Esophagus squamous epithelium (tissue), 5 donors: Measurements from ENCODE around the gene NASP. TPM values are rescaled to one million over a fixed set of nuclear protein-coding genes. Genes with fewer than 3 reads are reported as not detected.

ENCODE experiments used
- DNase-seq: peaks from one replicate; lab custom pipeline; 2025; lab: John Stamatoyannopoulos, UW
- H3K27ac ChIP-seq, 4 donors: fragments of 200-600 bp; sonication (generic); one replicate each; pipeline ENCODE4 v1.5.1; 2016 to 2019; ENCODE audit warnings: mild to moderate bottlenecking in 1 of 4
- H3K27me3 ChIP-seq, 4 donors: fragments of 200-600 bp; sonication (generic); 1 replicate in 3 of 4; 2 replicates in 1 of 4; pipeline versions ENCODE4 v1.5.1 to v1.6.0; 2017 to 2021; ENCODE audit warnings: antibody characterized with exemption in 1 of 4
- H3K36me3 ChIP-seq, 3 donors: fragments of 200-600 bp; sonication (generic); one replicate each; pipeline ENCODE4 v1.5.1; 2016 to 2019
- H3K4me1 ChIP-seq, 3 donors: fragments of 200-600 bp; sonication (generic); one replicate each; pipeline ENCODE4 v1.5.1; 2017 to 2019
- H3K4me3 ChIP-seq, 4 donors: fragments of 200-600 bp; sonication (generic); 1 replicate in 3 of 4; 2 replicates in 1 of 4; pipeline ENCODE4 v1.5.1; 2016 to 2019; ENCODE audit warnings: mild to moderate bottlenecking in 2 of 4, moderate library complexity in 1 of 4
- H3K9me3 ChIP-seq, 3 donors: fragments of 200-600 bp; sonication (generic); one replicate each; pipeline ENCODE4 v1.5.1; 2016 to 2019
- POLR2A ChIP-seq, 4 donors: fragments of 450-650 bp; IDR thresholded peaks; one replicate each; pipeline ENCODE4 v1.6.1; 2017; ENCODE audit warnings: antibody characterized with exemption in 4 of 4, mild to moderate bottlenecking in 4 of 4, moderate library complexity in 3 of 4
- WGBS, 2 donors: methylation state at CpG; one replicate each; pipeline ENCODE4 v1.1.5; 2018; 5-methylcytosine and 5-hydroxymethylcytosine counted together
- intact Hi-C: fragments of 100-400 bp; cut with DNase I; formaldehyde crosslinking; loops from one replicate; pipeline ENCODE4 v1.15.0; 2022
- total RNA-seq, 4 donors: library from RNA; depleted of rRNA; stranded (reverse); fragments of >200 nt; gene quantifications; one replicate each; pipeline ENCODE4 v1.1.0, GENCODE V29; 2016
- TF ChIP-seq, protein P1 (sequence below), 6 experiments: fragments of 450-650 bp in 4 of 6; fragments of 200-600 bp in 2 of 6; sonication (generic) in 2 of 6; IDR thresholded peaks; one replicate each; pipeline ENCODE4 v1.5.1; 2016 to 2019; ENCODE audit warnings: antibody characterized with exemption in 6 of 6, mild to moderate bottlenecking in 4 of 6, moderate library complexity in 4 of 6
- donor health status: DM: yes; HTN: yes; CAD: no.

Gene NASP
- total RNA-seq, 4 donors from 2014 or later = 40.0 to 71.7 (median 63.4) TPM

GRCh38 chr1:45654540-45655280, 70.9 kb downstream of the NASP start:
- no peaks in the 10 kb centered on the region for H3K9me3 ChIP-seq
- H3K27me3 ChIP-seq = no peaks in the 10 kb centered on the region
- H3K36me3 ChIP-seq = peaks cover 21 to 100% (median 53%) of the 10 kb centered on the region in 3 donors
- intact Hi-C loops = no loop called here
- no peaks in the 10 kb centered on the region for H3K4me1 ChIP-seq
- no peak overlapping the region for H3K27ac ChIP-seq
- 59 to 70% methylated on average over 11 to 12 of the region's 12 CpGs for WGBS, 2 donors
- TF ChIP-seq, protein P1, sequence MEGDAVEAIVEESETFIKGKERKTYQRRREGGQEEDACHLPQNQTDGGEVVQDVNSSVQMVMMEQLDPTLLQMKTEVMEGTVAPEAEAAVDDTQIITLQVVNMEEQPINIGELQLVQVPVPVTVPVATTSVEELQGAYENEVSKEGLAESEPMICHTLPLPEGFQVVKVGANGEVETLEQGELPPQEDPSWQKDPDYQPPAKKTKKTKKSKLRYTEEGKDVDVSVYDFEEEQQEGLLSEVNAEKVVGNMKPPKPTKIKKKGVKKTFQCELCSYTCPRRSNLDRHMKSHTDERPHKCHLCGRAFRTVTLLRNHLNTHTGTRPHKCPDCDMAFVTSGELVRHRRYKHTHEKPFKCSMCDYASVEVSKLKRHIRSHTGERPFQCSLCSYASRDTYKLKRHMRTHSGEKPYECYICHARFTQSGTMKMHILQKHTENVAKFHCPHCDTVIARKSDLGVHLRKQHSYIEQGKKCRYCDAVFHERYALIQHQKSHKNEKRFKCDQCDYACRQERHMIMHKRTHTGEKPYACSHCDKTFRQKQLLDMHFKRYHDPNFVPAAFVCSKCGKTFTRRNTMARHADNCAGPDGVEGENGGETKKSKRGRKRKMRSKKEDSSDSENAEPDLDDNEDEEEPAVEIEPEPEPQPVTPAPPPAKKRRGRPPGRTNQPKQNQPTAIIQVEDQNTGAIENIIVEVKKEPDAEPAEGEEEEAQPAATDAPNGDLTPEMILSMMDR (IDR thresholded peaks at IDR 0.05) = no peak
- no peak for TF ChIP-seq POLR2A (IDR thresholded peaks at IDR 0.05)
- DNase-seq = no peak
- no peak overlapping the region for H3K4me3 ChIP-seq

DNA sequence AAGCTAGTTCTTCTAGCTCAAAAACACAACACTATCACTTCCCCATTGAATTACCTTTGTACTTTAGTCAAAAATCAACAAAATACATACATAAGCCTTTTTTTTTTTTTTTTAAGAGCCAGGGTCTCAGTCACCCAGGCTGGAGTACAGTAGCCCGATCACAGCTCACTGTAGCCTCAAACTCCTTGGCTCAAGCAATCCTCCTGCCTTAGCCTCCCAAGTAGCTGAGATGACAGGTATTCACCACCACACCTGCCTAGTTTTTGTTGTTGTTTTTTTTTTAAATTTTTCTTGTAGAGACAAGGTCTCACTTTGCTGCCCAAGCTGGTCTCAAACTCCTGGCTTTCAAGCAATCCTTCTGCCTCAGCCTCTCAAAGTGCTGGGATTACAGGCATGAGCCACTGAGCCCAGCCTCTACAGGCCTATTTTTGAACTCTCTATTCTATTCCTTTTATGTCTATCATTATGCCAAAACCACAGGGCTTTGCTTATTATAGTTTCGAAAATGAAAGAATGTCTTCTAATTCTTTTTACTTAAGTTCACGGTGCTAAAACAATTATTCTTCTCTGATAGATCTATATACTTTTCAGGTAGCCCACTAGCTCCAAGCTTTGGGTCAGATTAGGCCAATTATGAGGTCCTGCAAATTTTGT, 72.9 kb downstream of the NASP start:
- Histone ChIP-seq H3K4me3 (no peak overlapping the region), H3K4me1 (no peaks in the 10 kb centered on the region), H3K27ac (no peak overlapping the region), H3K27me3 (no peaks in the 10 kb centered on the region), H3K36me3 (peaks cover 21 to 100% (median 49%) of the 10 kb centered on the region in 3 donors), H3K9me3 (no peaks in the 10 kb centered on the region)
- 88 to 96% methylated on average over 3 of the region's 3 CpGs for WGBS, 2 donors
- intact Hi-C loops = no loop called here
- TF ChIP-seq, protein P1 (IDR thresholded peaks at IDR 0.05) = no peak
- no peak for TF ChIP-seq POLR2A (IDR thresholded peaks at IDR 0.05)
- DNase-seq = no peak

- TF ChIP-seq POLR2A (IDR thresholded peaks at IDR 0.05) = no peak
- TF ChIP-seq, protein P1 (IDR thresholded peaks at IDR 0.05) = no peak
- Histone ChIP-seq H3K27ac (no peak overlapping the region), H3K4me3 (no peak overlapping the region), H3K9me3 (no peaks in the 10 kb centered on the region), H3K36me3 (peaks cover 15 to 86% (median 43%) of the 10 kb centered on the region in 3 donors), H3K4me1 (peaks cover 0 to 7% (median 0%) of the 10 kb centered on the region in 3 donors), H3K27me3 (no peaks in the 10 kb centered on the region)
- intact Hi-C loops = no loop called here
- no peak for DNase-seq
- 68 to 92% methylated on average over 2 of the region's 2 CpGs for WGBS, 2 donors
These were observed 74.3 kb downstream of the NASP start for GRCh38 chr1:45658171-45658570.

GRCh38 chr1:45659222-45659621, 75.4 kb downstream of the NASP start:
- DNase-seq = no peak
- WGBS, 2 donors = 88 to 92% methylated on average over 2 of the region's 2 CpGs
- peaks cover 10 to 80% (median 35%) of the 10 kb centered on the region in 3 donors for H3K36me3 ChIP-seq
- no peaks in the 10 kb centered on the region for H3K27me3 ChIP-seq
- TF ChIP-seq, protein P1 (IDR thresholded peaks at IDR 0.05) = no peak
- no peak for TF ChIP-seq POLR2A (IDR thresholded peaks at IDR 0.05)
- H3K4me1 ChIP-seq = peaks cover 0 to 7% (median 0%) of the 10 kb centered on the region in 3 donors
- intact Hi-C loops = no loop called here
- H3K4me3 ChIP-seq = no peak overlapping the region
- no peaks in the 10 kb centered on the region for H3K9me3 ChIP-seq
- H3K27ac ChIP-seq = no peak overlapping the region

- WGBS, 2 donors = 44 to 71% methylated on average over 2 of the region's 2 CpGs
- no peak for TF ChIP-seq POLR2A (IDR thresholded peaks at IDR 0.05)
- TF ChIP-seq, protein P1 (IDR thresholded peaks at IDR 0.05) = no peak
- H3K9me3 ChIP-seq = no peaks in the 10 kb centered on the region
- H3K27ac ChIP-seq = no peak overlapping the region
- no peaks in the 10 kb centered on the region for H3K27me3 ChIP-seq
- H3K4me3 ChIP-seq = no peak overlapping the region
- H3K36me3 ChIP-seq = peaks cover 5 to 75% (median 30%) of the 10 kb centered on the region in 3 donors
- intact Hi-C loops = no loop called here
- DNase-seq = no peak
- H3K4me1 ChIP-seq = peaks cover 0 to 7% (median 0%) of the 10 kb centered on the region in 3 donors
These were observed 76.5 kb downstream of the NASP start for GRCh38 chr1:45660336-45660735.
